Nephron progenitor cell (in vitro differentiated cells): Measurements from ENCODE around the gene UVRAG.

Experiments used
- DNase-seq: peaks from one replicate; pipeline ENCODE4 v3.0.0; 2021
- H3K27ac Mint-ChIP-seq: 2 replicates; pipeline ENCODE4 v1.8.0; 2021; ENCODE audit warnings: mild to moderate bottlenecking, moderate library complexity, mixed read lengths
- H3K27me3 Mint-ChIP-seq: 2 replicates; pipeline ENCODE4 v1.8.0; 2021; ENCODE audit warnings: mild to moderate bottlenecking, low read depth, mixed read lengths; ENCODE audit not compliant: poor library complexity
- H3K36me3 Mint-ChIP-seq: 2 replicates; pipeline ENCODE4 v1.8.0; 2021; ENCODE audit warnings: low read depth, mixed read lengths
- H3K4me1 Mint-ChIP-seq: 2 replicates; pipeline ENCODE4 v1.8.0; 2021; ENCODE audit warnings: mixed read lengths
- H3K4me3 Mint-ChIP-seq: 2 replicates; pipeline ENCODE4 v1.8.0; 2021; ENCODE audit warnings: mild to moderate bottlenecking, moderate library complexity, mixed read lengths
- H3K9me3 Mint-ChIP-seq: 2 replicates; pipeline ENCODE4 v1.8.0; 2021; ENCODE audit warnings: mild to moderate bottlenecking, moderate library complexity, mixed read lengths
- CTCF ChIP-seq: fragments of 200-600 bp; sonication (generic); IDR thresholded peaks from 2 replicates; pipeline ENCODE4 v1.5.0; 2021; ENCODE audit warnings: antibody characterized with exemption

Gene UVRAG

GRCh38 chr11:75954039-75954438, 139.0 kb downstream of the UVRAG start:
- peaks cover 7% of the 10 kb centered on the region for H3K36me3 Mint-ChIP-seq
- peaks cover 10% of the 10 kb centered on the region for H3K9me3 Mint-ChIP-seq
- peaks cover 21% of the 10 kb centered on the region for H3K4me1 Mint-ChIP-seq
- TF ChIP-seq CTCF: no peak
- no peak overlapping the region for H3K27ac Mint-ChIP-seq
- DNase-seq: no peak
- no peaks in the 10 kb centered on the region for H3K27me3 Mint-ChIP-seq
- no peak overlapping the region for H3K4me3 Mint-ChIP-seq

GRCh38 chr11:75955443-75955842, 140.4 kb downstream of the UVRAG start:
- Mint-ChIP-seq H3K27me3 (no peaks in the 10 kb centered on the region), H3K4me1 (peaks cover 21% of the 10 kb centered on the region), H3K27ac (no peak overlapping the region), H3K36me3 (peaks cover 12% of the 10 kb centered on the region), H3K4me3 (no peak overlapping the region), H3K9me3 (peaks cover 16% of the 10 kb centered on the region)
- TF ChIP-seq CTCF: no peak
- DNase-seq: no peak

- Mint-ChIP-seq H3K27ac (no peak overlapping the region), H3K36me3 (peaks cover 21% of the 10 kb centered on the region), H3K27me3 (no peaks in the 10 kb centered on the region), H3K4me1 (peaks cover 3% of the 10 kb centered on the region), H3K9me3 (peaks cover 16% of the 10 kb centered on the region), H3K4me3 (no peak overlapping the region)
- no peak for TF ChIP-seq CTCF
- DNase-seq: no peak
These were observed 144.5 kb downstream of the UVRAG start for GRCh38 chr11:75959540-75959939.

GRCh38 chr11:75964071-75964470, 149.1 kb downstream of the UVRAG start:
- H3K27me3 Mint-ChIP-seq: no peaks in the 10 kb centered on the region
- peaks cover 7% of the 10 kb centered on the region for H3K4me1 Mint-ChIP-seq
- DNase-seq: no peak
- H3K4me3 Mint-ChIP-seq: no peak overlapping the region
- H3K9me3 Mint-ChIP-seq: peaks cover 5% of the 10 kb centered on the region
- H3K36me3 Mint-ChIP-seq: peaks cover 14% of the 10 kb centered on the region
- H3K27ac Mint-ChIP-seq: no peak overlapping the region
- TF ChIP-seq CTCF: no peak

- Mint-ChIP-seq H3K27ac (no peak overlapping the region), H3K4me3 (no peak overlapping the region), H3K4me1 (peaks cover 7% of the 10 kb centered on the region), H3K9me3 (peaks cover 10% of the 10 kb centered on the region), H3K36me3 (peaks cover 19% of the 10 kb centered on the region), H3K27me3 (no peaks in the 10 kb centered on the region)
- DNase-seq: no peak
- no peak for TF ChIP-seq CTCF
These were observed 151.7 kb downstream of the UVRAG start for GRCh38 chr11:75966537-75967287.

GRCh38 chr11:75968021-75968625, 153.1 kb downstream of the UVRAG start:
- peaks cover 7% of the 10 kb centered on the region for H3K4me1 Mint-ChIP-seq
- H3K27ac Mint-ChIP-seq: no peak overlapping the region
- H3K9me3 Mint-ChIP-seq: peaks cover 24% of the 10 kb centered on the region
- H3K36me3 Mint-ChIP-seq: peaks cover 30% of the 10 kb centered on the region
- H3K4me3 Mint-ChIP-seq: no peak overlapping the region
- H3K27me3 Mint-ChIP-seq: no peaks in the 10 kb centered on the region
- no peak for TF ChIP-seq CTCF
- DNase-seq: no peak
